Osteoblast (primary cell): ENCODE data around the gene ARMH3. TPM values are rescaled to one million over a fixed set of nuclear protein-coding genes. Genes with fewer than 3 reads are reported as not detected.
A peak's percentile ranks its signal among the peaks of the same experiment; 100 is the strongest.

Source experiments
- DNase-seq: peaks from one replicate; pipeline ENCODE4 v3.0.0; 2011; ENCODE audit warnings: low spot score, mixed read lengths; ENCODE audit not compliant: insufficient read length; ENCODE audit errors: missing footprints
- H2AFZ ChIP-seq: 2 replicates; pipeline ENCODE4 v1.6.0; 2011; ENCODE audit warnings: mild to moderate bottlenecking, low read length
- H3K27ac ChIP-seq: 2 replicates; pipeline ENCODE4 v1.5.1; 2011; ENCODE audit warnings: mild to moderate bottlenecking, low read depth, low read length, moderate library complexity
- H3K27me3 ChIP-seq: 2 replicates; pipeline ENCODE4 v1.6.0; 2012; ENCODE audit warnings: mild to moderate bottlenecking, control low read depth, inconsistent platforms, low read length, moderate library complexity; ENCODE audit not compliant: insufficient read depth
- H3K36me3 ChIP-seq: 2 replicates; pipeline ENCODE4 v1.5.1; 2011; ENCODE audit warnings: mild to moderate bottlenecking, low read length, control low read depth, moderate library complexity; ENCODE audit not compliant: insufficient read depth
- H3K4me1 ChIP-seq: 2 replicates; pipeline ENCODE4 v1.5.1; 2011; ENCODE audit warnings: mild to moderate bottlenecking, low read length, control low read depth, moderate library complexity; ENCODE audit not compliant: insufficient read depth
- H3K4me2 ChIP-seq: 2 replicates; pipeline ENCODE4 v1.6.0; 2011; ENCODE audit warnings: mild to moderate bottlenecking, low read length; ENCODE audit not compliant: insufficient read depth
- H3K4me3 ChIP-seq: fragments of 200-600 bp; sonication (generic); 3 replicates; pipeline ENCODE4 v1.5.1; 2012; ENCODE audit warnings: mild to moderate bottlenecking, low read length, inconsistent platforms; ENCODE audit not compliant: insufficient read depth
- H3K79me2 ChIP-seq: 2 replicates; pipeline ENCODE4 v1.6.0; 2012; ENCODE audit warnings: mild to moderate bottlenecking, low read length, control low read depth, inconsistent platforms; ENCODE audit not compliant: insufficient read depth
- H3K9me3 ChIP-seq: 2 replicates; pipeline ENCODE4 v1.5.1; 2011; ENCODE audit warnings: low read depth, low read length, control low read depth
- H4K20me1 ChIP-seq: 2 replicates; pipeline ENCODE4 v1.6.0; 2012; ENCODE audit warnings: mild to moderate bottlenecking, low read length, control low read depth; ENCODE audit not compliant: insufficient read depth
- CTCF ChIP-seq: IDR thresholded peaks from 2 replicates; pipeline ENCODE4 v1.5.1; 2011; ENCODE audit warnings: mild to moderate bottlenecking, low read depth, low read length, moderate library complexity; ENCODE audit errors: extremely low read depth
- total RNA-seq: library from RNA; depleted of rRNA; stranded (reverse); fragments of >200 nt; gene quantifications from 2 replicates; pipeline ENCODE4 v1.2.3, GENCODE V29; 2012

Gene ARMH3
- total RNA-seq, 1 donor: 9.4 TPM

- TF ChIP-seq CTCF: no peak
- DNase-seq: peak; percentile 65
- peaks cover 37% of the 10 kb centered on the region for H4K20me1 ChIP-seq
Observed at GRCh38 chr10:101841826-101842225, 214.1 kb downstream of the ARMH3 start.

DNA sequence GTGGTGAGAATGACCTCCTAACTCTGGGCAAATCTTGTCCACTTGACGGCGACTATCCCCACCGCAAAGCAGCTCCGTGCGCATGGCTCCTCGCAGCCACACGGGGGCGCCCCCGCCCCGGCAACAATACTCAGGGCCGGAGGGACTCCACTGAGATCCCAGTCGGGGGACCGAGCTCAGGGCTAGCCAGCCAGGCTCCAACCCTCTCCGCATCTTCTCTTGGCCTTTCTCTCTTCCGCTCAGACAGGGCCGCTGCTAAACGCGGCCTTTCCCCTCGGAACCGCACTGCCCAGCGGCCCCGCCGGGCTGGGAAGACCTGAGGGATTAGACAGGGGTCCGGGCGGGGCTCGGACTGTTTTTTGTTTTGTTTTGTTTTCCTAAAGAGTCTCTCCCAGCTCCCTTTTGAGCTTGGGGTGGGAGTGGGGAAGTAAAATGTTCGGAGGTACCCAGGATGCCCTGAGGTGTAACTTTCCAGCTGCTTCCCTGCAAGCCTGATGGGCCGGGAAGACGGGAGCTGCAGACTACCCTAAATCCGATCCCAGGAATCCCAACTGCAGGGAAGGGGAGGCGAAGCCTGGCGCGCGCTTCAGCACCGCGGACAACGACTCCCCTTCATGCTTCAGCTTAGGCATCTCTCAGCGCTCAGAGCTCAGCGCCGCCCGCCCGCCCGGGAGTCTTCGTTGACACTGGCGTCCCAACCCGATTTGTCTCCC is 215.1 kb downstream of the ARMH3 start:
- Histone ChIP-seq H3K27ac (no peak overlapping the region), H3K27me3 (no peaks in the 10 kb centered on the region), H3K4me1 (peaks cover 10% of the 10 kb centered on the region), H3K79me2 (no peaks in the 10 kb centered on the region), H3K9me3 (no peaks in the 10 kb centered on the region), H3K4me2 (peak overlapping the region; percentile 92), H3K4me3 (peak overlapping the region; percentile 71), H4K20me1 (peaks cover 37% of the 10 kb centered on the region), H3K36me3 (no peaks in the 10 kb centered on the region), H2AFZ (no peak overlapping the region)
- peak; percentile 99 for DNase-seq
- TF ChIP-seq CTCF: peak; percentile 95

More at GRCh38 chr10:101841826-101842225, 214.1 kb downstream of the ARMH3 start:
- Histone ChIP-seq H2AFZ (no peak overlapping the region), H3K4me2 (no peak overlapping the region), H3K9me3 (no peaks in the 10 kb centered on the region), H3K36me3 (no peaks in the 10 kb centered on the region), H3K4me1 (peaks cover 10% of the 10 kb centered on the region), H3K27ac (no peak overlapping the region), H3K27me3 (no peaks in the 10 kb centered on the region), H3K79me2 (no peaks in the 10 kb centered on the region), H3K4me3 (no peak overlapping the region)

DNA sequence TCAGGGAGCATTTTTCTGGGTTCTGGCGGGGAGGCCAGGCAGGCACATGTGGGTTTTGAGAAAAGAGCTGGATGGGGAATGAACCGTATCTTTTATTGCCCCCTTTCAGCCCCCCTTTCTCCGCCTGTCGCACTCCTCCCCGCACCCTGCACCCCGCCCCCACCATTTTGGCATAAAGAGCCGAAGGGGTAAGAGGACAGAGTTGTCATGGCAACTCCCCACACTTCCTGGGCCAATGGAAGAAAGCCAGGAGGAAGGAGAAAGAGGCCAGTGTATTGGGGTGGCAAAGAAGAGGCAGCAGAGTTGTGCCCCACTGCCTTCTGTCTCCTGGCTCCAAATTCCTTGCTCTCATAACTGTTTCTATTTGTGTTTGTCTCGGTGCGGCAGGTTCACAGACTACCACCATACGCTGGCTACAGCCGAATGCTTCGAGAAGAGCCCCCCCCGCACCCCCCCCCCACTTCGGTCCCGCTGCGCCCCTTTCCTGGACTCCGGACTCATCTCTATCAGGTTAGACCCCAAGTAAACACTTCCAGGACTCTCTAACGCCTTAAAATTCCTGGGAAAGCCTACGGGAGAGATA is 215.8 kb downstream of the ARMH3 start:
- Histone ChIP-seq H4K20me1 (peaks cover 42% of the 10 kb centered on the region), H2AFZ (no peak overlapping the region), H3K4me1 (peaks cover 10% of the 10 kb centered on the region), H3K27me3 (no peaks in the 10 kb centered on the region), H3K27ac (no peak overlapping the region), H3K79me2 (no peaks in the 10 kb centered on the region), H3K4me2 (peak overlapping the region; percentile 92), H3K4me3 (peak overlapping the region; percentile 71), H3K36me3 (no peaks in the 10 kb centered on the region), H3K9me3 (no peaks in the 10 kb centered on the region)
- no peak for TF ChIP-seq CTCF
- DNase-seq: peak; percentile 81

GRCh38 chr10:101839416-101840063 is 216.4 kb downstream of the ARMH3 start:
- H3K9me3 ChIP-seq: no peaks in the 10 kb centered on the region
- H4K20me1 ChIP-seq: peaks cover 42% of the 10 kb centered on the region
- peak; percentile 97 for DNase-seq
- no peaks in the 10 kb centered on the region for H3K79me2 ChIP-seq
- peaks cover 10% of the 10 kb centered on the region for H3K4me1 ChIP-seq
- peak overlapping the region; percentile 71 for H3K4me3 ChIP-seq
- no peaks in the 10 kb centered on the region for H3K36me3 ChIP-seq
- H3K4me2 ChIP-seq: peak overlapping the region; percentile 92
- TF ChIP-seq CTCF: no peak
- no peak overlapping the region for H3K27ac ChIP-seq
- no peak overlapping the region for H2AFZ ChIP-seq
- H3K27me3 ChIP-seq: no peaks in the 10 kb centered on the region
